Stimulated activated naive CD4-positive, alpha-beta T cell (primary cell): ENCODE data around the gene MT4.

Experiments used
- DNase-seq, 6 experiments: peaks; one replicate each; lab custom pipeline; 2025; lab: John Stamatoyannopoulos, UW

Gene MT4

GRCh38 chr16:56564793-56565477 is at the start of gene MT4:
TSS of gene MT4 (plus strand) at chr16:56565073. CDS start at chr16:56565129, 56 bp downstream.
- no peak for DNase-seq

GRCh38 chr16:56515665-56516064 is 49.2 kb upstream of the MT4 start:
- DNase-seq: no peak

- DNase-seq: no peak
Measured at GRCh38 chr16:56517206-56517605, 47.7 kb upstream of the MT4 start.

GRCh38 chr16:56518425-56518824 is 46.4 kb upstream of the MT4 start:
- DNase-seq: no peak

- peak; percentile 85 to 95 (median 89) for DNase-seq
Measured at GRCh38 chr16:56519459-56520250, 45.2 kb upstream of the MT4 start, which contains the start of gene BBS2. TSS of gene BBS2 (minus strand) at chr16:56520024. CDS start at chr16:56519862, 162 bp downstream.

GRCh38 chr16:56520251-56520577 is 44.7 kb upstream of the MT4 start:
- DNase-seq: no peak

GRCh38 chr16:56525236-56525635 is 39.6 kb upstream of the MT4 start:
- no peak for DNase-seq

- DNase-seq: no peak
Measured at GRCh38 chr16:56530872-56531271, 34.0 kb upstream of the MT4 start.

- DNase-seq: no peak
Measured at GRCh38 chr16:56532714-56533113, 32.2 kb upstream of the MT4 start.

- DNase-seq: no peak
Measured at GRCh38 chr16:56534847-56535383, 30.0 kb upstream of the MT4 start.

- DNase-seq: no peak
Measured at GRCh38 chr16:56538331-56538730, 26.5 kb upstream of the MT4 start.

GRCh38 chr16:56539656-56540055 is 25.2 kb upstream of the MT4 start:
- no peak for DNase-seq

- no peak for DNase-seq
Measured at GRCh38 chr16:56542039-56542438, 22.8 kb upstream of the MT4 start.

- DNase-seq: peak in 1 of 6 experiments; percentile 1
Measured at GRCh38 chr16:56547120-56547948, 17.5 kb upstream of the MT4 start.

- DNase-seq: no peak
Measured at GRCh38 chr16:56547949-56548567, 16.8 kb upstream of the MT4 start.

GRCh38 chr16:56549161-56549560 is 15.7 kb upstream of the MT4 start:
- DNase-seq: no peak

GRCh38 chr16:56549744-56550385 is 15.0 kb upstream of the MT4 start:
- no peak for DNase-seq

- DNase-seq: no peak
Measured at GRCh38 chr16:56551796-56552738, 12.8 kb upstream of the MT4 start.

GRCh38 chr16:56554441-56554840 is 10.4 kb upstream of the MT4 start:
- no peak for DNase-seq
